GM19193 (cell line): ENCODE results near the gene KRT3.

Source experiments
- POLR2A ChIP-seq: IDR thresholded peaks from 4 replicates; pipeline ENCODE4 v1.6.1; 2011; ENCODE audit not compliant: insufficient read depth, insufficient read length; ENCODE audit errors: extremely low read depth

The KRT3 gene

GRCh38 chr12:52771505-52771904 is 24.4 kb downstream of the KRT3 start:
- no peak for TF ChIP-seq POLR2A

- no peak for TF ChIP-seq POLR2A
Measured at GRCh38 chr12:52771088-52771487, 24.8 kb downstream of the KRT3 start.

DNA sequence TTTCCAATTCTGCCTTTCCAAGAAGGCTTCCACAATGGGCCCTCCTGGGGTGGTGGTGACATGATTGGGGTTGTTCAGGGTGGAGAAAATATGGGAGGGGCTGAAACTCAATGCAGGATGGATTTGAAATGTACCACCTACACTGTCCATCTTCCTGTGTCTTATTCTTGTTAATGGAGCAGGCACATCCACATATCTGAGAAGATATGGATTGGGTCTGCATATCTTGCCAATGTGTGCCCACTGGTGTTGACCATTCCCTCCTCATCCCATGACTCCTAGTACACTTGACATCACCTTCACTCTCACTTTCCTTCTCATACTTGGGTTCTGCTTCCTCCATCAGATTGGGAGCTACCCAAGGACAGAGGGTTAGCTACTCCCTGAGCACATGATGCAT is 26.0 kb downstream of the KRT3 start:
- TF ChIP-seq POLR2A, result no peak

DNA sequence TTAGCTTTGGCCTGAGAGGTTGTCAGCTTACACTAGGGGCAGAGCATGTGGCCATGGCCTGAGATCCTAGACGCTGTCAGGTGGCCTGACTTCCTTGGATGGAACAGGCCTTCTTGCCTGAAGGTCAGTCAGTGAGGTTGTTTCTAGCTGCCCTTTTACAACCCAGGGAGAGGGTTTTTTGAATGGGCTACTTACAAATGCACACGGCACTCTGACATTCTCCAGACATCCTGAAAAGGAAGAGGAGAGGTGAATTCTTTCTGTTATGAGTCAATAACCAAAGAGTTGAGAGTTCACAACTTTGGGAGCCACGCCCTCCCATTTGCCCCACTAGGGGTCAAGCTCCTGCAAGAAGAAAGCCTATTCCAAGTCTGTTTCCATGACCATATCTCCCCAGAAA is 26.6 kb downstream of the KRT3 start:
- no peak for TF ChIP-seq POLR2A

GRCh38 chr12:52768479-52769200 is 27.3 kb downstream of the KRT3 start:
- TF ChIP-seq POLR2A, result no peak

GRCh38 chr12:52767427-52767826 is 28.5 kb downstream of the KRT3 start:
- no peak for TF ChIP-seq POLR2A

- no peak for TF ChIP-seq POLR2A
Measured at GRCh38 chr12:52767020-52767379, 28.9 kb downstream of the KRT3 start.

- no peak for TF ChIP-seq POLR2A
Measured at GRCh38 chr12:52766351-52767019, 29.4 kb downstream of the KRT3 start.

GRCh38 chr12:52765702-52766101 is 30.2 kb downstream of the KRT3 start:
- TF ChIP-seq POLR2A, result no peak

DNA sequence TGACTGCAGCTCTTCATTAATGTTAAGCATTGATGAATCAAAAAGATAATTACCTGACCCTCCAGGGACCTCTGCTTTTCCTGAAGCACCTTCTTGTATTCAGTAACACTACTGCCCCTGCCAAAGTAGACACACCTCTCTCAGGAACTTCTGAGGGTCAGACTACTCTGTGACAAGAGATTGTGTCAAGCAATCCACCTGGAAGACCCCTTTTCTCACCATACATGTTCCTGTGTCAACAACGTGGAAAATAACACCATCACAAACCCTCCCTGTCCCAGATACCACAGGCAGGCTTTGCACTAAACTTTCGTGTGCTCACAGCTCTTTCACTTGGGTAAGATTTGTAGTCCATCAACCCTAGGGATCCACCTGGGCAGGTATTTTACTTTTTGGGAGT is 31.9 kb downstream of the KRT3 start:
- TF ChIP-seq POLR2A, result no peak

GRCh38 chr12:52763036-52763659 is 32.8 kb downstream of the KRT3 start:
- no peak for TF ChIP-seq POLR2A

DNA sequence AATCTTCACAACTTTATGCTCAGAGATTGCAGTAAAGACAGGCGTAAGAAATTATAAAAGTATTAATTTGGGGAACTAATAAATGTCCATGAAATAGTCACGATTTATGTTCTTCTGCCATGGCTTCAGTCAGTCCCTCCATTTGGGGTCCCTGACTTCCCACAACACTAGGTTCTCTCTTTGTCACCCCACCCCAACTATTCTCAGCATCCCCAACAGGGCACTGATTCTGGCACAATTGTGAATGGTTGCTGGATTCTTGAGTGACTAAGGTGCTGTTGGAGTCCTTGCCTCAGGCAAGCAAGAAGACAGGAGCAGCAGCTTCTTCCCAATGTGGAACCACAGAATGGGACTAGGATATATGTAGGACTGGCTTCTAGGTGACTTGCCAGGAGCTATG is 34.1 kb downstream of the KRT3 start:
- no peak for TF ChIP-seq POLR2A

DNA sequence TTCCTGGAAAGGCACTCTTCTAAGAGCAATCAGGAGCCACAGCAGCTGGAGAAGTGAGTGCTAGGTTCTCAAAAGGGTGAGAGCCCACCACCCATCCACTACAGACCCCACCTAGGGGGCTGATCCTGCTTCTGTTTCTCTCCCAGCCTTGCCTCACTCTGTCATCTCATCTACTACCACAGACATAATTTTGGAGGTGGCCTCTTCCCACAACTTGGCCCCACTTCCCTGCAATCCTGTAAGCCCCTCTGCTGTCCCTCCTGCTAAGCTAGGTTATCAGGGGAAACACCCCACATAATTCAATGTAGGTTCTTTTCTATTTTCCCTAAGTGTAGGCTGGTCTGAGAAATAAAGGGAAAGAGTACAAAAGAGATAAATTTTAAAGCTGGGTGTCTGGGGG is 35.3 kb downstream of the KRT3 start:
- no peak for TF ChIP-seq POLR2A

- no peak for TF ChIP-seq POLR2A
Measured at GRCh38 chr12:52759695-52760094, 36.2 kb downstream of the KRT3 start.

DNA sequence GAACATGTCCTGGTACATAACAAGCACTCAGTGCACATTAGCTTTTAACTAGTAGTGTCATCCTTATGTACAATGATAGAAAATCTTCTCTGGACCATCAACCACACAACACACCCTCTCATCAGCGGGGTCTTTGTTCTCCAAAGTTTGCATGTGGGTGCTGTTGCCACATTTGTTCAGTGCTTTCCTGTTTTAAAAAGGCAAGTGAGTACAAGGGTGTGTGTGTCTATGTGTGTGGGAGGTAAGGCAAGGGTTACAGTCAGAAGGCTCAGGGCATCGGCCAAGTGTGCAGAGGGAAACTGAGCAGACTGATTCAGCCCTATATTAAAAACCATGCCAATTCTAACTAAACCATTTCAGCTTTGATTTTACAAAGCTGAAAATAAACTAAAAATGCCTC is 36.7 kb downstream of the KRT3 start:
- no peak for TF ChIP-seq POLR2A

DNA sequence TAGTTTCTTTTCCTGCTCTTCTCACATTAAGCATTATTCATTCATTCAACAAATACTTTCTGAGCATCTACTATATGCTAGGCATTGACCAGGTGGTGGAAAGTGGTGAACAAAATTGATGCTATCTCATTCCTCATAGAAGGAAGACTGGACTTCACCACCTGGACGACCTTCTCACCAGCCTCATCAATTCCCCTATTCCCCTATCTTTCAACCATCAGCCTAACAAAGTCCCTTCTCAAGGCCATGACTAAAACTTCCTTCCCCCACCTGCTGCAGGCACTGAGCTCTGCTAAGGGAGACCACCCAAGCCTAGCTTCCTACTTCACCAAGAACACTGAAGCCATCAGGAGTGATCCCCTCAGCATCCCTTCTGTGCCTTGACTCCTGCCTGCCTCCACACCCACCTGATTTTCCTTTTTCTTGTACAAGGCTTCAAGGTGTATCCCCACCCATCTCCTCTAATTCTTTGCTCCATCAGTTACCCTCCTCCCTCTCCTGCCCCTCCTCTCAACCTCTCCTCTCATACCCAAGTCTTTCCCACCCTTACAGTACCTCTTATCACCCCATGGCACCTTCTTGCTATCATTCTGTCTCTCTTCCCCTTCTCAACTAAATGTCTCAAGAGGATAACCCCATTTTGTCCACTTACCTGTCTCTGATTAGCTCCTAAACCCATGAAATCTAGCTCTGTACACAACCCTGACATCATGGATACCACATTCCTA is 38.3 kb downstream of the KRT3 start:
- no peak for TF ChIP-seq POLR2A

DNA sequence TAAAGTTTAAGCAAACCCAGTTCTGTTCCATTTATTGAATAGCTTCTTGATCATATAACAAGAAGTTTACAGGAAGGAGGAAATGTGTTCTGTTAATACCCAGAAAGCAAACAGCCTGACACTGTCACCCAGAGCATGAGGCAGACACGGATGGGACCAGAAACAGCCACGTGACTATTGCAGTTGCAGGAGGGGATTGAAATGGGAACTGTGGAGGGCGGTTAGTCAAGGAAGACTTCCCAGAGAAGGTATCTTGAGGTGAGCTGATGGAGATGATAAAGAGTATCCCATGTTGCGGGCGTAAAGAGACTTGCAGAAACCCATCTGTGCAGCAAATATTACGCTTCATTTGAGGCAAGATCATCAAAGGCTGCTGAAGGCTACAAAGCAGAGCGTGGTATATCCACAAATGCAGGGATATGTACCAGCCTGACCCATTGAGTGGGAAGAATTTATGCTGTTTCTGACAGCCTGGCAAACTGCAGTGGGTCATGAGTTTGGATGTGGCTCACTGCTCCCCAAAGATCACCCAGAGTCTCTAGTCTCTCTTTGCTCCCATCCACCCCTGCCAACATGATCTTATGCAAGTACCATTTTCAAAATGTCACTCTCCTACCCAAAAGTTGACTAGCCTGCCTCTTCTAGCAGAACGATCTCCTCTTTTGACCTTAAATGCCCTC is 39.5 kb downstream of the KRT3 start:
- TF ChIP-seq POLR2A, result no peak
